GM23338 (cell line): Measurements from ENCODE around the gene CDKN2AIPNL. TPM values are rescaled to one million over a fixed set of nuclear protein-coding genes. Genes with fewer than 3 reads are reported as not detected.
A peak's percentile ranks its signal among the peaks of the same experiment; 100 is the strongest.

Experiments
- ATAC-seq: fragments of 200-7000 bp; cut with Tn5 transposase; 3 replicates; pipeline ENCODE4 v1.9.1; 2020
- DNase-seq: peaks from one replicate; pipeline ENCODE4 v3.0.0-alpha.2; 2015; ENCODE audit warnings: low spot score
- H2AFZ ChIP-seq: fragments of 200-600 bp; sonication (generic); 2 replicates; pipeline ENCODE4 v1.8.0; 2016; ENCODE audit warnings: antibody characterized with exemption, mild to moderate bottlenecking, moderate library complexity
- H3F3A ChIP-seq: fragments of 200-600 bp; sonication (generic); replicated peaks from 2 replicates; pipeline ENCODE4 v1.8.0; 2017; ENCODE audit warnings: antibody characterized with exemption, mixed run types, low read depth
- H3K27ac ChIP-seq: fragments of 200-600 bp; sonication (generic); 2 replicates; pipeline ENCODE4 v1.6.1; 2016; ENCODE audit warnings: low read depth
- H3K27me3 ChIP-seq: fragments of 200-600 bp; sonication (generic); 2 replicates; pipeline ENCODE4 v1.8.0; 2016; ENCODE audit warnings: mild to moderate bottlenecking, mixed run types, moderate library complexity; ENCODE audit not compliant: insufficient read depth
- H3K36me3 ChIP-seq: fragments of 200-600 bp; sonication (generic); 2 replicates; pipeline ENCODE4 v1.8.0; 2016; ENCODE audit warnings: mild to moderate bottlenecking; ENCODE audit not compliant: insufficient read depth
- H3K4me1 ChIP-seq: fragments of 200-600 bp; sonication (generic); 2 replicates; pipeline ENCODE4 v1.8.0; 2016; ENCODE audit warnings: mild to moderate bottlenecking, moderate library complexity; ENCODE audit not compliant: insufficient read depth
- H3K4me2 ChIP-seq: fragments of 200-600 bp; sonication (generic); 2 replicates; pipeline ENCODE4 v1.7.1; 2017; ENCODE audit warnings: mixed run types
- H3K4me3 ChIP-seq: fragments of 200-600 bp; sonication (generic); 2 replicates; pipeline ENCODE4 v1.6.1; 2016; ENCODE audit warnings: mixed run types
- H3K79me2 ChIP-seq: fragments of 200-600 bp; sonication (generic); replicated peaks from 2 replicates; pipeline ENCODE4 v1.8.0; 2017; ENCODE audit warnings: mild to moderate bottlenecking; ENCODE audit not compliant: insufficient read depth
- H3K9me2 ChIP-seq: fragments of 200-600 bp; sonication (generic); 2 replicates; pipeline ENCODE4 v1.8.0; 2017; ENCODE audit not compliant: insufficient read depth
- H4K20me1 ChIP-seq: fragments of 200-600 bp; sonication (generic); replicated peaks from 2 replicates; pipeline ENCODE4 v1.8.0; 2017; ENCODE audit warnings: mild to moderate bottlenecking; ENCODE audit not compliant: insufficient read depth
- H3K27ac Mint-ChIP-seq: 2 replicates; pipeline ENCODE4 v1.8.0; 2020; ENCODE audit warnings: inconsistent platforms, mild to moderate bottlenecking, moderate library complexity, mixed read lengths
- H3K27me3 Mint-ChIP-seq: 3 replicates; pipeline ENCODE4 v1.8.0; 2022; ENCODE audit warnings: low read depth, mild to moderate bottlenecking, moderate library complexity, mixed read lengths, inconsistent platforms; ENCODE audit not compliant: insufficient read depth, poor library complexity
- H3K36me3 Mint-ChIP-seq: 3 replicates; pipeline ENCODE4 v1.8.0; 2021; ENCODE audit warnings: low read depth, mild to moderate bottlenecking, inconsistent platforms, moderate library complexity, mixed read lengths
- H3K4me1 Mint-ChIP-seq: 3 replicates; pipeline ENCODE4 v1.8.0; 2020; ENCODE audit warnings: mild to moderate bottlenecking, inconsistent platforms, mixed read lengths
- H3K4me3 Mint-ChIP-seq: 3 replicates; pipeline ENCODE4 v1.8.0; 2021; ENCODE audit warnings: moderate library complexity, mild to moderate bottlenecking, inconsistent platforms, mixed read lengths
- H3K9me3 Mint-ChIP-seq: 3 replicates; pipeline ENCODE4 v1.8.0; 2020; ENCODE audit warnings: moderate library complexity, mild to moderate bottlenecking, inconsistent platforms, mixed read lengths
- CREB1 ChIP-seq: fragments of 250-450 bp; sonication (Bioruptor Pico); IDR thresholded peaks from 2 replicates; pipeline ENCODE4 v1.5.0; 2020; ENCODE audit warnings: low read depth, mild to moderate bottlenecking, moderate library complexity
- ETS1 ChIP-seq: IDR thresholded peaks from 2 replicates; pipeline ENCODE4 v1.6.1; 2016; ENCODE audit warnings: antibody characterized with exemption
- EZH2 ChIP-seq: fragments of 200-600 bp; sonication (generic); IDR thresholded peaks from one replicate; pipeline ENCODE4 v1.8.0; 2017; ENCODE audit warnings: antibody characterized with exemption, mild to moderate bottlenecking, low read depth; ENCODE audit not compliant: unreplicated experiment
- EZH2phosphoT487 ChIP-seq: fragments of 200-600 bp; sonication (generic); IDR thresholded peaks from one replicate; pipeline ENCODE4 v1.8.1; 2018; ENCODE audit warnings: antibody characterized with exemption; ENCODE audit not compliant: unreplicated experiment
- NANOG ChIP-seq: IDR thresholded peaks from 2 replicates; pipeline ENCODE4 v1.6.1; 2016; ENCODE audit warnings: antibody characterized with exemption, borderline replicate concordance
- POLR2AphosphoS5 ChIP-seq: IDR thresholded peaks from 2 replicates; pipeline ENCODE4 v1.6.1; 2016; ENCODE audit warnings: antibody characterized with exemption, low read depth
- REST ChIP-seq: IDR thresholded peaks from one replicate; pipeline ENCODE4 v1.6.1; 2018; ENCODE audit warnings: antibody characterized with exemption; ENCODE audit not compliant: unreplicated experiment
- STAT1 ChIP-seq: IDR thresholded peaks from one replicate; pipeline ENCODE4 v1.6.1; 2016; ENCODE audit warnings: antibody characterized with exemption; ENCODE audit not compliant: unreplicated experiment
- ZNF114 ChIP-seq: fragments of 250-450 bp; sonication (Bioruptor Pico); IDR thresholded peaks from 2 replicates; pipeline ENCODE4 v1.5.0; 2020; ENCODE audit warnings: mild to moderate bottlenecking, moderate library complexity
- ZNF331 ChIP-seq: fragments of 250-450 bp; sonication (Bioruptor Pico); IDR thresholded peaks from 2 replicates; pipeline ENCODE4 v1.5.0; 2020; ENCODE audit warnings: low read depth, mild to moderate bottlenecking, moderate library complexity
- polyA plus RNA-seq: library from polyadenylated mRNA; unstranded; fragments of >200 nt; fragmentation: Nextera tagmentation; extraction: Ambion mirVana; gene quantifications from 2 replicates; pipeline ENCODE4 v1.2.1, GENCODE V29; 2016
- total RNA-seq: library from RNA; depleted of rRNA; stranded (reverse); fragments of >200 nt; shearing (Covaris generic); gene quantifications from 2 replicates; pipeline ENCODE4 v1.2.3, GENCODE V29; 2014

CDKN2AIPNL gene
- total and polyA plus RNA-seq, 2 experiments from 2014 or later = 53.5 to 79.5 TPM

GRCh38 chr5:134394932-134395331 lies 16.7 kb downstream of the CDKN2AIPNL start:
- TF ChIP-seq ZNF331 (CRISPR knock-in tag) (no peak), CREB1 (CRISPR knock-in tag) (no peak), EZH2phosphoT487 (no peak), EZH2 (no peak), REST (no peak), ZNF114 (CRISPR knock-in tag) (no peak), NANOG (no peak)
- Histone ChIP-seq H3K79me2 (no peaks in the 10 kb centered on the region; the same call in 1 of the 2 replicates), H4K20me1 (peaks cover 8% of the 10 kb centered on the region), H3K4me2 (no peak overlapping the region), H3K36me3 (peaks cover 34% of the 10 kb centered on the region; the same call in 1 of the 2 replicates), H3F3A (no peaks in the 10 kb centered on the region), H3K27me3 (no peaks in the 10 kb centered on the region), H3K4me1 (no peaks in the 10 kb centered on the region), H2AFZ (no peak overlapping the region), H3K27ac (0 out of 2 replicates have a peak overlapping the region, but pooled peaks have one; percentile 6), H3K9me2 (no peaks in the 10 kb centered on the region), H3K4me3 (no peak overlapping the region)
- Mint-ChIP-seq H3K27ac (peak overlapping the region; percentile 40; the same call in 1 of the 2 replicates), H3K27me3 (no peaks in the 10 kb centered on the region), H3K4me1 (peaks cover 2% of the 10 kb centered on the region; the same call in 1 of the 3 replicates), H3K9me3 (no peaks in the 10 kb centered on the region), H3K36me3 (peaks cover 37% of the 10 kb centered on the region; the same call in 2 of the 3 replicates), H3K4me3 (no peak overlapping the region)
- peak; percentile 47 for DNase-seq
- ATAC-seq = peak; percentile 34; the same call in 2 of the 3 replicates

GRCh38 chr5:134392301-134392700 lies 19.4 kb downstream of the CDKN2AIPNL start:
- Histone ChIP-seq H3K9me2 (no peaks in the 10 kb centered on the region), H3K4me3 (no peak overlapping the region), H3K79me2 (no peaks in the 10 kb centered on the region; the same call in 1 of the 2 replicates), H3K4me2 (no peak overlapping the region), H4K20me1 (peaks cover 8% of the 10 kb centered on the region; the same call in 1 of the 2 replicates), H3K27me3 (no peaks in the 10 kb centered on the region), H2AFZ (no peak overlapping the region), H3K27ac (no peak overlapping the region), H3K36me3 (peaks cover 52% of the 10 kb centered on the region), H3F3A (no peaks in the 10 kb centered on the region), H3K4me1 (no peaks in the 10 kb centered on the region)
- TF ChIP-seq STAT1 (no peak), EZH2phosphoT487 (no peak), ZNF331 (CRISPR knock-in tag) (no peak), ZNF114 (CRISPR knock-in tag) (no peak), CREB1 (CRISPR knock-in tag) (no peak), NANOG (no peak), ETS1 (no peak), REST (no peak), POLR2AphosphoS5 (no peak), EZH2 (no peak)
- peaks cover 2% of the 10 kb centered on the region; the same call in 1 of the 3 replicates for H3K4me1 Mint-ChIP-seq
- peaks cover 2% of the 10 kb centered on the region for H3K27me3 Mint-ChIP-seq
- H3K27ac Mint-ChIP-seq = no peak overlapping the region
- ATAC-seq (no peak), DNase-seq (no peak)
- H3K36me3 Mint-ChIP-seq = peaks cover 54% of the 10 kb centered on the region; the same call in 2 of the 3 replicates
- no peak overlapping the region for H3K4me3 Mint-ChIP-seq
- no peaks in the 10 kb centered on the region for H3K9me3 Mint-ChIP-seq
